GM21515 (cell line): Measurements from ENCODE around the gene RHNO1.
A peak's percentile ranks its signal among the peaks of the same experiment; 100 is the strongest.

Source experiments
- ATAC-seq: cut with Tn5 transposase; IDR thresholded peaks from one replicate; pipeline ENCODE4 v1.9.1; 2021; ENCODE audit not compliant: unreplicated experiment

Gene RHNO1, protein sequence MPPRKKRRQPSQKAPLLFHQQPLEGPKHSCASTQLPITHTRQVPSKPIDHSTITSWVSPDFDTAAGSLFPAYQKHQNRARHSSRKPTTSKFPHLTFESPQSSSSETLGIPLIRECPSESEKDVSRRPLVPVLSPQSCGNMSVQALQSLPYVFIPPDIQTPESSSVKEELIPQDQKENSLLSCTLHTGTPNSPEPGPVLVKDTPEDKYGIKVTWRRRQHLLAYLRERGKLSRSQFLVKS

GRCh38 chr12:2877047-2877952, at the start of gene RHNO1, which contains the start of gene FOXM1:
RHNO1 (plus strand) TSS chr12:2877223; CDS start chr12:2885367, 8,144 bp downstream.
FOXM1 (minus strand) TSS chr12:2877174; CDS start chr12:2874478, 2,696 bp downstream.
- ATAC-seq: peak; percentile 76

DNA sequence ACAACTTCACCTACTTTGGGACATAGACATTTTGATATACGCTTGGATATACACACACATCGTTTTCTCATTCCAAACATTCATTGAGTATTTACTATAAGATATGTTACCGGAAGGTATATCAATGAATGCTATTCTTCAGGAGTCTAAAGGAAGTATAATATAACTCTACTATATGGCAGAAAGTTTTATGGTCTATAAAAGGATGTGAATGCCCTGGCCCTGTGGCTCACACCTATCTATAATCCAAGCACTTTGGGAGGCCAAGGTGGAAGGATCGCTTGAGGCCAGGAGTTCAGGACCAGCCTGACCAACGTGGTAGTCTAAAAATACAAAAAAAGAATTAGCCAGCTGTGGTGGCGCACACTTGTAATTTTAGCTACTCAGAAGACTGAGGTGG, 47.7 kb upstream of the RHNO1 start:
- ATAC-seq: no peak

DNA sequence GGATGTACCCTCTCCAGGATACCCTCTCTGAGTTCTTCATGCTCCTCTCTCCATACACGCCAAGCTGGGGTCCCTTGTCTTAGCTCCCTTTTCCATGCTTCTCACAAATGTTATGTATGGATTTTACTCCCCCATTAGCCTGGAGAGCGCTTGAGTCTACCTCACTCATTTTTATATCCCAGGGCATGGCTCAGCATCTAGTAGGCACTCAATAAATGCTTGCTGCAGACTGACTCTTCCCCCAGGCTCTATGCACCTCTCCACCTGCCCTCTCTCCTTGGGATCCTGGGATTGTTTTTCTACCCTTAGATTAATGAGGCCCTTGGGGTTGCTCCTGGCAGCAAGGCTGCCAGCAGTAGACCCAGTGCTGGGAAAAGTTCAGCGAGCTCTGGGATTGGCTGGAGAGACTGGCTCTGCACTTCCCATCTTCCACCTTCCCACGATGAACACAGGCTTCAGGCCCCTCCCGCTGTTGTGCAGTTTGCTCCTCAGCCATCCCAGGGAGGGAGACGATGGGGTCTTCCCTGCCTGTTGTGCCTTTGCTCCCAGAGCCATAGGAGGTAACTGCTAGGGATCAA, 44.4 kb upstream of the RHNO1 start:
- ATAC-seq: no peak

GRCh38 chr12:2833327-2833726, 43.7 kb upstream of the RHNO1 start:
- no peak for ATAC-seq

GRCh38 chr12:2833810-2834209, 43.2 kb upstream of the RHNO1 start:
- ATAC-seq: no peak

DNA sequence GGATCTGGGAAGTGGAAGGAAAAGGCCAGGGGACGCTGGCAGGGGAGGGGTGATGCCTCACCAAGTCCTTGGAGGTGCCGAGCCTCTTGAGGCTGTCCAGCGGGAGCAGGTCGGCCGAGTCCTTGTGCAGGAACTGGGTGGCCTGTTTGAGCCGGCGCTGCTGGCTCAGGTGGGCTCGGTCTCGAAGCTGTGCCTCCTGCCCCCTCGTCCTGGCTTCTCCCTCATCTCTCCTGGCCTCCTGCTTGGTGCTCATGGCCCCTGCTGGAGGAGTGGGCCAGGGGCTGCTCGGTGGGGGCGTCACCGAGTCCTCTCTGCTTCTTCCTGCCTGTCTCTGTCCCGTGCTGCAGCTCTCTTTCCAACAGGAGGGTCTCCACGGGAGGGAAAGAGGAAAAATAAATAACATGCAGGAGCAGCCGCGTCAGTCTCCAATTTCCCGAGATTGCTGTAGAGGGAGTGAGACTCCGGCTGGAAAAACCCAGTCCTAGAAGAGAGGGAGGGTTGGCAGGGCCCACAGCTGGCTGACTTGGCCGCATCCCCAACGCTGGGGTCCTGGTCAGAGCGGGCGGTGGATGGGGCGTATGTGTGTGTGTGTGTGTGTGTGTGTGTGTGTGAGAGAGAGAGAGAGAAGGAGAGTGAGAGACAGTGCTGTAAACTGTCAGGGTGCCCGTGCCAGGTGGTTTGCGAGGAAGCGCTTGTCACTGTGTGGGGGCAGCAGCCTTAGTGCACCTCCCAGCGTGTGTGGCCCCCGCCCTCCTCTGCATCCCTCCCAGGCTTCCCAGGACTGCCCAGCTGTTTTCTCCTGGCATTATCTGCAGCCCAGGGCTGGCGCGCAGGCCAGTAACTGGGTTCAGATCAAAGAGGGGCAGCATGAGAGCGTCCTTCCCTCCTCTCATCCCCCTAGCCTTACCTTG, 42.2 kb upstream of the RHNO1 start, which contains the start of gene NRIP2:
NRIP2 (minus strand) TSS at position 455 of the 911 bp plus-strand sequence; CDS start at position 403, 52 bp downstream.
- ATAC-seq: no peak

DNA sequence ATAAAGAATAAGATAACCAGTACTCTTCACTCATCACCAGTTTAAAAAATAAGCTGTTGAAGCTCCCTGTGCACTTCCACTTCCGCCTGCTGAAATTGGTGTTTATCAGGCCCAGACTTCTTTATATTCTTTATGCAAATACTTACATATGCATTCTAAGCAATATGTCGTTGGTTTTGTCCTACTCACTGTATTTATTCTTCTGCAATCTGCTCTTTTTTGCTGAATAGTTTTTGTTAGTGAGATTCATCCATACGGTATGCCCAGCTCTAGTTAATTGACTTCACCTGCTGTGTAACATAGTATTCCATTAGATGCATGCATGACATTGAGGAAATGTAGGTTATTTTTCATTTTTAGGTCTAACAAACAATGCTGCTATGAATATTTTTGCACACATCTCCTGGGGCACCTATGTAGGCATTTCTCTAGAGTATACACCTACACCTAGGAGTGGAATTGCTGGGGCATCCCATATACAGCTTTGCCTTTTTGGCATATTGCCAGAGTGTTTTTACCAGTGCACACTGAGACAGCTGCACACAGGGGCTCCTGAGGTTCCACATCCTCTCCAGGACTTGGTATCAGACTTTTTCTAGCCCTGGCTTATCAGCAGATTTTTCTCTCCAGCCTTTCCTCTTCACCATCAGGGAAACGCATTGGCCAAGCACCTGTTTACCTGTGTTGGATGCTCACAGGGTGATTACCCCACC, 41.2 kb upstream of the RHNO1 start:
- ATAC-seq: no peak

- no peak for ATAC-seq
Measured at GRCh38 chr12:2836574-2836973, 40.4 kb upstream of the RHNO1 start.

DNA sequence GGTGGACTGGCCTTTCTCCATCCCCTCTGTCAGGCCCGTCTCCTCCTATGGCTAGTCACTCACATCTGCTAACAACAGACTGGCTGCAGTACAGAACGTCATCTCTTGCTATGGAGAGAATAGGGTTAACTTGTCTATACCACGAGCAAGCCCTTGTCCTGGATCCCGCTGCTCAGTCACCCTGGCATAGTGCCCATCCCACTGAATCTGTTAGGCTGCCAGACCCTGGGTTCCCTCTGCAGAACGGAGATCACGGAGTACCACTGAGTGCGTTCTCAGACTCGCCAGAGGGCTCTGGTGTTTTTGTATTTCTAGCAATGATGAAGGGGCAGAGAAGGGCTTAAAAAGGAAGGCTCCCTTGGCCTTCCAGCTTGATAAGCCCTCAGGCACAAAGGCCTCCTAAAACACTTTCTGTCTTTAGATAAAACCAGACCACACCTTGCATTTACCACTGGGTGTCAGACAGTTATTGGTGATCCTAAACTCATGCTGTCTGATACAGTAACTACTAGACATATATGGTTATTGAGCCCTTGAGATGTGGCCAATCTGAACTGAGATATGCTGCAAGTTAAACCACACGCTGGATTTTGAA, 35.9 kb upstream of the RHNO1 start:
- ATAC-seq: no peak

DNA sequence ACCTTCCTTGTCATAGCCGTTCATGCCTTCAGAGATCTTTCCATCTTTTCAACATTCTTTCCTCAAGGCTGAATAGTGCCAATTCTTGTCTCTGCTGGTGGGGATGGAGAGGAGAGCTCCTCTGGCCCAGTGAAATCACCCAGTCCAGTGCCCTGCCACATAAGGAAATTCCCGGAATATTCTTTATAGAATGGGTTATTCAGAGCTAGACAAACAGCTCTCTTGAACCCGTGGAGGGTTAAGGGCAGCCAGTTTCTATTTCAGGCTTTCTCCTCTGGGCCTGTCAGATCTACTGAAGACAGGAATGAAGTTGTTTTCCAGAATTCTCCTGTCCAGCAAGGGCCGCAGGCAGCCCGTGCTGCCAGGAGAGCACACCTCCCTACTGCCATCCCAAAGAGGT, 34.1 kb upstream of the RHNO1 start:
- no peak for ATAC-seq

- no peak for ATAC-seq
Measured at GRCh38 chr12:2844786-2845185, 32.2 kb upstream of the RHNO1 start.

GRCh38 chr12:2845280-2845679, 31.7 kb upstream of the RHNO1 start:
- no peak for ATAC-seq

GRCh38 chr12:2851931-2852330, 25.1 kb upstream of the RHNO1 start:
- ATAC-seq: no peak

- ATAC-seq: no peak
Measured at GRCh38 chr12:2853626-2854025, 23.4 kb upstream of the RHNO1 start.

- no peak for ATAC-seq
Measured at GRCh38 chr12:2854669-2855453, 22.2 kb upstream of the RHNO1 start.

- ATAC-seq: no peak
Measured at GRCh38 chr12:2855546-2855945, 21.5 kb upstream of the RHNO1 start.

DNA sequence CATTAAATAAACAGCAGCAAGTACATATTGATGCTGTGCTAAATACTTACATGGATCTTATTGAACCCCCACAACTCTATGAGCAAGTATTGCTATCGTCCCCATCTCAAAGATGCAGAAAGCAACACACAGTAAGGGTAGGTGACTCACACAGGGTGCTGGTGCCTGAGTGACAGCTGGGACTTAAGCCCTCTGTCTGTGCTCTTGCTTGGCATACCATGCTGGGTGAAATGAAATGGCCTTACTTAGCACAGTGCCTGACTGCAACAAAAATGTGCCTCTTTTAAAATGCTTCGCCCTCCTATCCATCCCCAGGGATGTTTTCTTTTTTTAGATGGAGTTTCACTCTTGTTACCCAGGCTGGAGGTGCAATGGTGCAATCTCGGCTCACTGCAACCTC, 21.0 kb upstream of the RHNO1 start:
- ATAC-seq: no peak

DNA sequence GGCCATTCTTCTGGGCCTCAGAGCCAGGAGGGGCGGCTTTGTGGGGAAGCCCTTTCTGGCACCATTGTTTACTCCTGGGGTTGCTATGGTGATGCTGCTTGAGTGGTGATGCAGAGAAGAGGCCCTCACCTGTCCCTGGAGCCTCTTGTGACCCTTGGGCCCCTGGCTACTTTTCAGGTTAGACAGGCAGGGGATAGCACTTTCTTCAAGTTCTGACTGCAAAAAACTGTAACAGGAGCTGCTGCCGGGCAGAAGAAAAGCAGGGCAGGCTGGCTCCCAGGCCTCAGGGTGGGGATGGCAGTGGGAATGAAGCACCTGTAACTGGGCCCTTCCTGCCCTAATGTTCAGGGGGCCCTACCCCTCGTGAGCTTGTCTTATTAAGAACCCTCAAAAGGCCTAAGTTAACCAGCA, 20.0 kb upstream of the RHNO1 start, which contains the start of gene TEX52:
TEX52 (minus strand) TSS at position 19 of the 411 bp plus-strand sequence; CDS start at position 6, 13 bp downstream.
- no peak for ATAC-seq

DNA sequence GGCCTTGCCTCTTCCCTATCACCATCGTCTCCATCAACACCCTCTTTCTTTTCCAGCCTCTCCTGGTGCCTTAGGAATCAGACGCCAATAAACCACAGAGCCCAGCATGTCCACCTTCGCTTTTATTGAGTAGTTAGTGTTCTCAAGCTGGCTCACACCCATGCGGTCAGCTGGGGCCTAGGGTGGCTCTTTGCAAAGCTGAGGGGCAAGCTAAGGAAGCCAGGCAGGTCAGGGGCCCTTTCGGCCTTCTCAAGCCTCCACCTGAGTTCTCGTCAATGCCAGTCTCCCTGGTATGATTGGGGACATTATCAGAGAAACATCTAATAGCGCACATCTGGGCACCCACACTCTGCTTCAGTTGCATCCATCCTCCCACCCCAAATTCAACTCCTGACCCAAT, 19.4 kb upstream of the RHNO1 start:
- no peak for ATAC-seq
